HG02943 (cell line): Measurements from ENCODE around the gene NFATC1.

ENCODE experiments used
- ATAC-seq: cut with Tn5 transposase; IDR thresholded peaks from one replicate; pipeline ENCODE4 v1.9.1; 2021; ENCODE audit warnings: mild to moderate bottlenecking, low read depth, moderate library complexity; ENCODE audit not compliant: unreplicated experiment

Gene NFATC1

GRCh38 chr18:79558196-79558932 lies 162.6 kb downstream of the NFATC1 start:
- no peak for ATAC-seq

- ATAC-seq: no peak
Measured at GRCh38 chr18:79558933-79559416, 163.2 kb downstream of the NFATC1 start.

GRCh38 chr18:79559436-79559835 lies 163.7 kb downstream of the NFATC1 start:
- ATAC-seq: no peak

- ATAC-seq: no peak
Measured at GRCh38 chr18:79560042-79560860, 164.5 kb downstream of the NFATC1 start.

GRCh38 chr18:79560861-79561210 lies 165.1 kb downstream of the NFATC1 start:
- no peak for ATAC-seq

GRCh38 chr18:79563949-79564348 lies 168.2 kb downstream of the NFATC1 start:
- ATAC-seq: no peak

GRCh38 chr18:79564441-79564840 lies 168.7 kb downstream of the NFATC1 start:
- no peak for ATAC-seq

GRCh38 chr18:79566771-79567431 lies 171.2 kb downstream of the NFATC1 start:
- no peak for ATAC-seq

GRCh38 chr18:79567481-79568147 lies 171.9 kb downstream of the NFATC1 start:
- no peak for ATAC-seq

GRCh38 chr18:79568543-79569205 lies 172.9 kb downstream of the NFATC1 start:
- no peak for ATAC-seq

GRCh38 chr18:79569720-79570119 lies 174.0 kb downstream of the NFATC1 start:
- ATAC-seq: no peak

GRCh38 chr18:79570266-79571201 lies 174.8 kb downstream of the NFATC1 start:
- no peak for ATAC-seq

- no peak for ATAC-seq
Measured at GRCh38 chr18:79571211-79572092, 175.7 kb downstream of the NFATC1 start.

- ATAC-seq: no peak
Measured at GRCh38 chr18:79572093-79572780, 176.5 kb downstream of the NFATC1 start.

- ATAC-seq: no peak
Measured at GRCh38 chr18:79572848-79573451, 177.2 kb downstream of the NFATC1 start.

GRCh38 chr18:79573921-79574491 lies 178.3 kb downstream of the NFATC1 start:
- ATAC-seq: no peak
